ENCODE results near the gene GPR45.

Gene GPR45

GRCh38 chr2:105255979-105256378 is 14.4 kb downstream of the GPR45 start:
- DNase-seq = no peak

- no peak for DNase-seq
Observed at GRCh38 chr2:105256431-105257047, 15.0 kb downstream of the GPR45 start.

GRCh38 chr2:105257981-105258380 is 16.4 kb downstream of the GPR45 start:
- no peak for DNase-seq

- no peak for DNase-seq
Observed at GRCh38 chr2:105258835-105259350, 17.4 kb downstream of the GPR45 start.

- no peak for DNase-seq
Observed at GRCh38 chr2:105261061-105261460, 19.5 kb downstream of the GPR45 start.

GRCh38 chr2:105262651-105263091 is 21.1 kb downstream of the GPR45 start:
- DNase-seq = no peak

- no peak for DNase-seq
Observed at GRCh38 chr2:105269426-105269825, 27.9 kb downstream of the GPR45 start.

GRCh38 chr2:105271393-105272045 is 30.0 kb downstream of the GPR45 start:
- DNase-seq = no peak

- DNase-seq = no peak
Observed at GRCh38 chr2:105272176-105272575, 30.6 kb downstream of the GPR45 start.

- no peak for DNase-seq
Observed at GRCh38 chr2:105274046-105274445, 32.5 kb downstream of the GPR45 start.

GRCh38 chr2:105278654-105279053 is 37.1 kb downstream of the GPR45 start:
- no peak for DNase-seq

- DNase-seq = no peak
Observed at GRCh38 chr2:105279126-105279525, 37.6 kb downstream of the GPR45 start.

GRCh38 chr2:105280281-105280680 is 38.7 kb downstream of the GPR45 start:
- no peak for DNase-seq

- DNase-seq = no peak
Observed at GRCh38 chr2:105283532-105283931, 42.0 kb downstream of the GPR45 start.

GRCh38 chr2:105287692-105288091 is 46.1 kb downstream of the GPR45 start:
- DNase-seq = peak; percentile 12

- DNase-seq = no peak
Observed at GRCh38 chr2:105288133-105288532, 46.6 kb downstream of the GPR45 start.

- no peak for DNase-seq
Observed at GRCh38 chr2:105290981-105291660, 49.6 kb downstream of the GPR45 start.

- DNase-seq = no peak
Observed at GRCh38 chr2:105291981-105292380, 50.4 kb downstream of the GPR45 start.
